Measurements from ENCODE around the gene PNMA5.

- TF ChIP-seq CTCF (IDR thresholded peaks at IDR 0.05; ENCODE audit: low read length) (no peak), EZH2 (IDR thresholded peaks at IDR 0.05; ENCODE audit: borderline replicate concordance, low read length) (no peak)
These were observed 3.4 kb upstream of the PNMA5 start for GRCh38 chrX:152997337-152997736.
